Epithelial cell of esophagus (primary cell): ENCODE measurements around the gene NR1H3.

Experiments used
- DNase-seq: peaks from one replicate; pipeline ENCODE4 v3.0.0; 2010; ENCODE audit warnings: low read depth
- H3K4me3 ChIP-seq: 2 replicates; pipeline ENCODE4 v1.5.1; 2011; ENCODE audit warnings: mild to moderate bottlenecking, low read length, control low read depth
- TF ChIP-seq, protein P1 (sequence below): IDR thresholded peaks from 2 replicates; pipeline ENCODE4 v1.5.1; 2011; ENCODE audit warnings: low read depth, mild to moderate bottlenecking, low read length, control low read depth, inconsistent platforms; ENCODE audit not compliant: insufficient read depth; ENCODE audit errors: missing control alignments

Gene NR1H3

DNA sequence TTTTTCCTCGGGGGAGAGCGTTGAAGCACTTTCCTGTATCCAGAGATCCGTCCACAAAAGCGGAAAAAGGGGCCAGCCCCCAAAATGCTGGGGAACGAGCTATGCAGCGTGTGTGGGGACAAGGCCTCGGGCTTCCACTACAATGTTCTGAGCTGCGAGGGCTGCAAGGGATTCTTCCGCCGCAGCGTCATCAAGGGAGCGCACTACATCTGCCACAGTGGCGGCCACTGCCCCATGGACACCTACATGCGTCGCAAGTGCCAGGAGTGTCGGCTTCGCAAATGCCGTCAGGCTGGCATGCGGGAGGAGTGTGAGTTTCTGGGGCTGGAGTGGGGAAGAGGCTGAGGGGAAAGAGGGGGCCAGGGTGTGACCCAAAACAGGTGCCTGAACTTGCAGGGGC is 2.6 kb downstream of the NR1H3 start:
- no peak overlapping the region for H3K4me3 ChIP-seq
- TF ChIP-seq, protein P1, sequence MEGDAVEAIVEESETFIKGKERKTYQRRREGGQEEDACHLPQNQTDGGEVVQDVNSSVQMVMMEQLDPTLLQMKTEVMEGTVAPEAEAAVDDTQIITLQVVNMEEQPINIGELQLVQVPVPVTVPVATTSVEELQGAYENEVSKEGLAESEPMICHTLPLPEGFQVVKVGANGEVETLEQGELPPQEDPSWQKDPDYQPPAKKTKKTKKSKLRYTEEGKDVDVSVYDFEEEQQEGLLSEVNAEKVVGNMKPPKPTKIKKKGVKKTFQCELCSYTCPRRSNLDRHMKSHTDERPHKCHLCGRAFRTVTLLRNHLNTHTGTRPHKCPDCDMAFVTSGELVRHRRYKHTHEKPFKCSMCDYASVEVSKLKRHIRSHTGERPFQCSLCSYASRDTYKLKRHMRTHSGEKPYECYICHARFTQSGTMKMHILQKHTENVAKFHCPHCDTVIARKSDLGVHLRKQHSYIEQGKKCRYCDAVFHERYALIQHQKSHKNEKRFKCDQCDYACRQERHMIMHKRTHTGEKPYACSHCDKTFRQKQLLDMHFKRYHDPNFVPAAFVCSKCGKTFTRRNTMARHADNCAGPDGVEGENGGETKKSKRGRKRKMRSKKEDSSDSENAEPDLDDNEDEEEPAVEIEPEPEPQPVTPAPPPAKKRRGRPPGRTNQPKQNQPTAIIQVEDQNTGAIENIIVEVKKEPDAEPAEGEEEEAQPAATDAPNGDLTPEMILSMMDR, result no peak
- DNase-seq, result no peak

DNA sequence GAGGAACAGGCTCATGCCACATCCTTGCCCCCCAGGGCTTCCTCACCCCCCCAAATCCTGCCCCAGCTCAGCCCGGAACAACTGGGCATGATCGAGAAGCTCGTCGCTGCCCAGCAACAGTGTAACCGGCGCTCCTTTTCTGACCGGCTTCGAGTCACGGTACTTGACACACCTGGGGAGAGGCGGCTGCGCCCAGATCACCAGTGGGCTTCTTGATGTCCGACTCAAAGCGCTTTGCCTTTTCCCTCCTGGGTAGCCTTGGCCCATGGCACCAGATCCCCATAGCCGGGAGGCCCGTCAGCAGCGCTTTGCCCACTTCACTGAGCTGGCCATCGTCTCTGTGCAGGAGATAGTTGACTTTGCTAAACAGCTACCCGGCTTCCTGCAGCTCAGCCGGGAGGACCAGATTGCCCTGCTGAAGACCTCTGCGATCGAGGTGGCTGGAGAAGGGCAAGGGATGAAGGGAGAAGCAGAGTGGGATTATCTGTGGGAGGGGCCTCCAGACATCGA is 3.5 kb downstream of the NR1H3 start:
- no peak for DNase-seq
- no peak overlapping the region for H3K4me3 ChIP-seq
- TF ChIP-seq, protein P1, result no peak

DNA sequence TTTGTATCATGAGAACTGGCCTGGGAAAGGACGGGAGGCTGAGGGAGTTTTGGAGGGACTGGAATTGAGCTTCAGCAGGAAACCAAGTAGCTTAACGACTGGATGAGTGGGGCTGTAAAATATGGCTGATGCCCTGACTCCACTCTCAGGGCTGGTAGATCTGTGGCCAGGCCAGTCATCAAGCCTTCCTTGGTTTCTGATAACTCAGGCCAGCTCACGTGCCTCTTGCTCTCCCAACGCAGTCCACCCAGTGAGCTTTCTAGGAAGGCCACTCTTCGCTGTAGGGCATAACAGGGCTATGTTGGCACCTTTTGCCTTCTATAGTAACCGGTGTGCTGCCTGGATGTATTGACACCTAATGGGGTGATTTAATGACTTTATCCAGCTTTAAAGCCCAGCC is 6.3 kb downstream of the NR1H3 start:
- DNase-seq, result no peak

DNA sequence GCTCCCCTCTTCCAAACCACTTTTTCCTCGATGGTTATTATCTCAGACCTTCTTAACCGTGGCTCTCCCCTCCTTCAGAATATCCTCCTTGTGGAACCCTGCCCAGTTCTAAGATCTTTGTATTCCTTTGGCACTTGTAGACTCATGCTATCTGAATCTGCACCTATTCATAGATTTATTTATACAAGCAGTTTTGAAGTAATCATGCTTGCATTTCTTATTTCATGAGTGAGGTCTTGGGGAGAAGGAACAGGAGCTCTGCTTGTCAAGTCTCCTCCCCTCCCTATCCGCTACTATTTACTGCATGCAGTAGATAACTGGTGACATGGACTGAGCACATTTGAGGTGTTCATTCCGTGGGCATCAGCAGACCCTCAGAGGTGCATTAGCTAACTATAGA is 6.7 kb downstream of the NR1H3 start:
- DNase-seq, result no peak
- H3K4me3 ChIP-seq, result no peak overlapping the region
- TF ChIP-seq, protein P1, result no peak

More for the DNA sequence above, 6.3 kb downstream of the NR1H3 start:
- TF ChIP-seq, protein P1, result no peak
- no peak overlapping the region for H3K4me3 ChIP-seq

DNA sequence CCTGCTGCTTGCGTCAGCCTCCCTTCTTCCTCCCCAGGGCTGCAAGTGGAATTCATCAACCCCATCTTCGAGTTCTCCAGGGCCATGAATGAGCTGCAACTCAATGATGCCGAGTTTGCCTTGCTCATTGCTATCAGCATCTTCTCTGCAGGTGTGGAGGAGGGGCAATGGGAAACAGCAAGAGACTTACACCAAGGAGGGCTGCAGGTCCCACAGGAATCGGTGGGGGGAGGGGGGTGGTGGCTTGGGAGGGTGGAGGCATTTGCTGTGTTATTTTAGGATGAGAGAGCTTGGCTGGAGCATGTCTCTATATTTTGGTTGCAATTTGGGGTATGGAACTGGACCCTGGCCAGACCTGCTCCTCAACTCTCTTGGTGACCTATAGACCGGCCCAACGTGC is 10.1 kb downstream of the NR1H3 start:
- no peak for DNase-seq
- TF ChIP-seq, protein P1, result no peak
- H3K4me3 ChIP-seq, result no peak overlapping the region

DNA sequence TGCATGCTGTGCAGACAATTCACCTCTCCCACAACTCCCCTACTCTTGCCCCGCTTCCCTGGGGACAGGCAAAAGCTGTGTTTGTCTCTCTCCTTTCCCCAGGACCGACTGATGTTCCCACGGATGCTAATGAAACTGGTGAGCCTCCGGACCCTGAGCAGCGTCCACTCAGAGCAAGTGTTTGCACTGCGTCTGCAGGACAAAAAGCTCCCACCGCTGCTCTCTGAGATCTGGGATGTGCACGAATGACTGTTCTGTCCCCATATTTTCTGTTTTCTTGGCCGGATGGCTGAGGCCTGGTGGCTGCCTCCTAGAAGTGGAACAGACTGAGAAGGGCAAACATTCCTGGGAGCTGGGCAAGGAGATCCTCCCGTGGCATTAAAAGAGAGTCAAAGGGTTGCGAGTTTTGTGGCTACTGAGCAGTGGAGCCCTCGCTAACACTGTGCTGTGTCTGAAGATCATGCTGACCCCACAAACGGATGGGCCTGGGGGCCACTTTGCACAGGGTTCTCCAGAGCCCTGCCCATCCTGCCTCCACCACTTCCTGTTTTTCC is 10.7 kb downstream of the NR1H3 start:
- no peak for DNase-seq
- TF ChIP-seq, protein P1, result no peak
- H3K4me3 ChIP-seq, result peak overlapping the region; percentile 67
